Thoracic aorta endothelial cell (primary cell): ENCODE measurements around the gene SIAE. TPM values are rescaled to one million over a fixed set of nuclear protein-coding genes. Genes with fewer than 3 reads are reported as not detected.

Source experiments
- small RNA-seq: library from RNA; depleted of rRNA; stranded (forward); fragments of <200 nt; gene quantifications from one replicate; pipeline ENCODE3, GENCODE V24; 2012
- total RNA-seq: library from RNA; depleted of rRNA; stranded (reverse); fragments of >200 nt; gene quantifications from 2 replicates; pipeline ENCODE4 v1.2.3, GENCODE V29; 2012

Gene SIAE, protein sequence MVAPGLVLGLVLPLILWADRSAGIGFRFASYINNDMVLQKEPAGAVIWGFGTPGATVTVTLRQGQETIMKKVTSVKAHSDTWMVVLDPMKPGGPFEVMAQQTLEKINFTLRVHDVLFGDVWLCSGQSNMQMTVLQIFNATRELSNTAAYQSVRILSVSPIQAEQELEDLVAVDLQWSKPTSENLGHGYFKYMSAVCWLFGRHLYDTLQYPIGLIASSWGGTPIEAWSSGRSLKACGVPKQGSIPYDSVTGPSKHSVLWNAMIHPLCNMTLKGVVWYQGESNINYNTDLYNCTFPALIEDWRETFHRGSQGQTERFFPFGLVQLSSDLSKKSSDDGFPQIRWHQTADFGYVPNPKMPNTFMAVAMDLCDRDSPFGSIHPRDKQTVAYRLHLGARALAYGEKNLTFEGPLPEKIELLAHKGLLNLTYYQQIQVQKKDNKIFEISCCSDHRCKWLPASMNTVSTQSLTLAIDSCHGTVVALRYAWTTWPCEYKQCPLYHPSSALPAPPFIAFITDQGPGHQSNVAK
- 18.2 and 20.4 TPM in 2 replicates for total RNA-seq

DNA sequence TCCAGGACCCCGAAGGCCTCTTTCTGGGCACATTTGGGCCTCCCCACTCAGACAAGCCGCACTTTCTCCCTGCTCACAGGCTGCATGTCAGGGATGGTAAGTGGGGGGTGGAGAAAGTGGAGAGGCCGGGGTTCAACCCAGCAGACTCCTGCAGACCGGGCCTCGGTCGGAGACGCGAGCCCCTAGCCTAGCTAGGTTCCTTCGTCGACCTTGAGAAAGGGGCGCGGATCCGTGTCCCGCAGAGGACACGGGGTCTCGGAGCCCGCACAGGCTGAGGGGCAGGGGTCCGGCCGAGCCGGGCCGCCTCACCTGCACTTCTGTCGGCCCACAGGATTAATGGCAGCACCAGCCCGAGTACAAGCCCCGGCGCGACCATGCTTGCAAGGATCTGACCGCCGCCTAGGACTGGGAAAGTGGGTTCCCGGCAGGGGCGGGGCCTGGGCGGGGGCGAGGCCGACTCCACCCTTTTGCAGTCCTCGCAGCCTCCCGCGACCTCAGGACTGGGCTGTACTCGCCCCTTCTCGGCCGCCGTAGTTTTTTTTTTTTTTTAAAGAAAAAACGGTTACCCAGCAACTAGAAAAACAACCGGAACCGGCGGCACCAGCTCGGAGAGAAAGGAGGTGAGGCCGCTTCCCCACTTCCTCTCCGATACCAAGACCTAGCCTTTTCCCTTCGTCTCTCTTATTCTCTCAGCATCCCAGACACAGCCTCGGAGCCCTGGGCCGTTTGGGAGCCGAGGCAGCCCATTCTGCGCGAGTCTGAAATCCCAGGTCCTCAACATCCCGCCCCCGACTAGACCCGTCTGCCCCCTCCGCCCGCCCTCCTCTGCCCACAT lies at the start of gene SIAE, which contains the start of gene SPA17:
Gene SIAE, minus strand, starts transcription at position 407 of the 835 bp plus-strand sequence. Its CDS starts 31 bp downstream, at position 376.
Gene SPA17, plus strand, starts transcription at position 572 of the 835 bp plus-strand sequence. CDS start 1,361 bp downstream, outside the sequence.

DNA sequence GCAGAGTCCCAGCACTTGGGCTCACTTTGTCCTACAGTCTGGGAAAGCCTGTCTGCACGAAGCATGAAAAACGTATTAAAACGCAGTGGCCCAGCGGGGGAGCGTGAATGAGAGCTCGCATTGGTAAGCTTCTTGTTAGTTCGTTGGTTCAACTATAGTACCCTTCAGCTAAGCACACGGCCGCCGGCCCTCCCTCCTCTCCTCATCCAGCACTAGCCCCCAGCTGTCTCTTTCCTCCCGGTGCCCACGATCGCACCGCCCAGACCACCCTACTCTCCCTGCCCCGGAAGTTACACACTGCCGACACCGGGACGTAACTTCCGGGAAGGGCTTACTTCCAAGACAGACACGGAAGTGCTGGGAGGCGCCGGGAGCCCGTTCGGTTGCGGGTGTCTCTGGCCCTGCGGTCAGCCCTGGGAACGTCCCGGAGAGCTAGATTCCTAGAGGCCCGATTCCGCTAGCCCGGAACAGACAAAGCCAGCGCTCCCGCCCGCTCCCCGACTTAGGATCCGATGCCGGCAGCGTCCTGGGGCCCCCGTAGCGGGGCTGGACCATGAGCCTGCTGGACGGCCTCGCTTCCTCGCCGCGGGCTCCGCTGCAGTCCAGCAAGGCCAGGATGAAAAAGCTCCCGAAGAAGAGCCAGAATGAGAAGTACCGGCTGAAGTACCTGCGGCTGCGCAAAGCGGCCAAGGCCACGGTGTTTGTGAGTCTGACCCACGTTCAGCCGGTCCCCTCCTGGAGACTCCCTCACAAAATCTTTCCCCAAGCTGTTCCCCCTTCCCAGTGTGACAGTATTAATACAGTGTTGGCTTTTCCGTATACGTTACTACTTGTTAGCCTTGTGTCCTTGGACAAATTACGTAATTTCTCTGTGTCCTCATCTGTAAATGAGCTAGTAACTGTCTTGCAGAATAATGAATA lies 50.7 kb downstream of the SIAE start, which contains the start of gene TBRG1:
Gene TBRG1, plus strand, starts transcription at position 334 of the 921 bp plus-strand sequence. Its CDS starts 220 bp downstream, at position 554.

DNA sequence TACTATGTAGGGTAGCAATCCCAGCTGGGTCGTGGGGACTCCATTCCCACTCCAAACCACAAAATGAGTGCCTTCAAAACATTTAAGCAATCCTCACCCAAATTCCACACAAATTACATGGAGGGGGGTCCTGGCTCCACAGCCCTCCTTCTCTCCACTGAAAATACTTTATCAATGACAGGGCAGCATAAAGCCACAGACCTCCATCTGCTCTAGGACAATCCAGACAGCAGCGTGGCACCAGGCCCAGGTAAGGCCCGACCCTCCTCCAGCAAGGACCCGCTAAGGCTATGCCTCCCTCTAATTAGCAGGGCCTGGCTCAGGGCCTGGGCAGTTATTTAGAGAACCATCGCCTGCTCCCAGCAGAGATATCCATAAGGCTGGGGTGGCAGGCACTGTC lies 62.5 kb downstream of the SIAE start, which contains the start of gene PANX3:
Gene PANX3, plus strand, starts transcription at position 365 of the 400 bp plus-strand sequence. CDS start 129 bp downstream, outside the sequence.

Small RNA genes lying within 50 kb of the gene (small RNA-seq; reads per million reads assigned to genes)
- not detected for gene RNA5SP352

Other genes with a start within 250 kb of the SIAE start
- gene OR8B4, start 248.9 kb downstream of the SIAE start, total RNA-seq: not detected in 2 replicates
- gene OR8B8, start 228.0 kb downstream of the SIAE start, total RNA-seq: not detected in 2 replicates
- gene OR8B12, start 130.1 kb downstream of the SIAE start, total RNA-seq: not detected in 2 replicates
- gene OR8A1, start 103.7 kb downstream of the SIAE start, total RNA-seq: not detected in 2 replicates
- not detected in 2 replicates for gene PANX3, start 62.3 kb downstream of the SIAE start, total RNA-seq
- 21.7 TPM in 2 replicates for gene TBRG1, start 50.9 kb downstream of the SIAE start, total RNA-seq
- 10.4 and 10.6 TPM in 2 replicates for gene SPA17, start 165 bp upstream of the SIAE start, total RNA-seq
- gene NRGN, start 66.2 kb upstream of the SIAE start, total RNA-seq: 8.2 and 10.9 TPM in 2 replicates
- gene VSIG2, start 78.5 kb upstream of the SIAE start, total RNA-seq: 0.27 and 0.43 TPM in 2 replicates
- 136 and 154 TPM in 2 replicates for gene ESAM, start 88.6 kb upstream of the SIAE start, total RNA-seq
- 20.1 and 23.7 TPM in 2 replicates for gene MSANTD2, start 126.7 kb upstream of the SIAE start, total RNA-seq
- gene ROBO3, start 191.7 kb upstream of the SIAE start, total RNA-seq: 18.1 and 19.9 TPM in 2 replicates
- gene ROBO4, start 224.1 kb upstream of the SIAE start, total RNA-seq: 265 and 303 TPM in 2 replicates
- 0.13 TPM in 1 of 2 replicates, not detected in the other for gene HEPN1, start 245.5 kb upstream of the SIAE start, total RNA-seq